Astrocyte (in vitro differentiated cells and primary cell): ENCODE measurements around the gene LPCAT3.

Experiments
- EZH2 ChIP-seq: IDR thresholded peaks from 2 replicates; pipeline ENCODE4 v1.6.1; 2012; ENCODE audit warnings: mild to moderate bottlenecking, low read length, inconsistent platforms; ENCODE audit not compliant: insufficient read depth
- TF ChIP-seq, protein P1 (sequence below): IDR thresholded peaks from 2 replicates; pipeline ENCODE4 v1.5.1; 2011; ENCODE audit warnings: low read depth, mild to moderate bottlenecking, inconsistent platforms, low read length, moderate library complexity; ENCODE audit not compliant: insufficient read depth

- TF ChIP-seq EZH2: no peak
- TF ChIP-seq, protein P1, sequence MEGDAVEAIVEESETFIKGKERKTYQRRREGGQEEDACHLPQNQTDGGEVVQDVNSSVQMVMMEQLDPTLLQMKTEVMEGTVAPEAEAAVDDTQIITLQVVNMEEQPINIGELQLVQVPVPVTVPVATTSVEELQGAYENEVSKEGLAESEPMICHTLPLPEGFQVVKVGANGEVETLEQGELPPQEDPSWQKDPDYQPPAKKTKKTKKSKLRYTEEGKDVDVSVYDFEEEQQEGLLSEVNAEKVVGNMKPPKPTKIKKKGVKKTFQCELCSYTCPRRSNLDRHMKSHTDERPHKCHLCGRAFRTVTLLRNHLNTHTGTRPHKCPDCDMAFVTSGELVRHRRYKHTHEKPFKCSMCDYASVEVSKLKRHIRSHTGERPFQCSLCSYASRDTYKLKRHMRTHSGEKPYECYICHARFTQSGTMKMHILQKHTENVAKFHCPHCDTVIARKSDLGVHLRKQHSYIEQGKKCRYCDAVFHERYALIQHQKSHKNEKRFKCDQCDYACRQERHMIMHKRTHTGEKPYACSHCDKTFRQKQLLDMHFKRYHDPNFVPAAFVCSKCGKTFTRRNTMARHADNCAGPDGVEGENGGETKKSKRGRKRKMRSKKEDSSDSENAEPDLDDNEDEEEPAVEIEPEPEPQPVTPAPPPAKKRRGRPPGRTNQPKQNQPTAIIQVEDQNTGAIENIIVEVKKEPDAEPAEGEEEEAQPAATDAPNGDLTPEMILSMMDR: no peak
These were observed 13.4 kb downstream of the LPCAT3 start for GRCh38 chr12:7004840-7005239.
